ENCODE data around the gene PAX4. TPM values are rescaled to one million over a fixed set of nuclear protein-coding genes. Genes with fewer than 3 reads are reported as not detected.

PAX4 gene
- total RNA-seq, 1 donor from 2014 or later, result not detected

GRCh38 chr7:127655720-127656119, 37.8 kb upstream of the PAX4 start:
- peaks cover 7% of the 10 kb centered on the region for H3K36me3 Mint-ChIP-seq
- peaks cover 26% of the 10 kb centered on the region for H3K4me1 Mint-ChIP-seq
- Histone ChIP-seq H2AFZ (replicated peaks) (no peak overlapping the region), H3K79me2 (ENCODE audit: low read depth) (peaks cover 86% of the 10 kb centered on the region), H4K20me1 (ENCODE audit: low read depth) (peaks cover 83% of the 10 kb centered on the region), H3K27ac (no peak overlapping the region), H3K4me3 (no peak overlapping the region), H3K9me3 (ENCODE audit: low read depth) (no peaks in the 10 kb centered on the region), H3K9ac (no peak overlapping the region), H3K4me1 (peaks cover 38% of the 10 kb centered on the region), H3K36me3 (no peaks in the 10 kb centered on the region), H3K27me3 (no peaks in the 10 kb centered on the region), H3F3A (ENCODE audit: low read depth) (peaks cover 25% of the 10 kb centered on the region), H3K4me2 (peak overlapping the region; percentile 100)
- H3K27ac Mint-ChIP-seq, result no peak overlapping the region
- H3K27me3 Mint-ChIP-seq (ENCODE audit: insufficient read depth, low read depth), result no peaks in the 10 kb centered on the region
- DNase-seq (ENCODE audit: low spot score), result peak; percentile 29
- TF ChIP-seq EZH2 (IDR thresholded peaks at IDR 0.05), result no peak
- no peak for TF ChIP-seq EZH2phosphoT487 (IDR thresholded peaks at IDR 0.05)
- no peak for TF ChIP-seq CTCF (IDR thresholded peaks at IDR 0.05)
- H3K4me3 Mint-ChIP-seq, result no peak overlapping the region
- H3K9me3 Mint-ChIP-seq, result no peaks in the 10 kb centered on the region

DNA sequence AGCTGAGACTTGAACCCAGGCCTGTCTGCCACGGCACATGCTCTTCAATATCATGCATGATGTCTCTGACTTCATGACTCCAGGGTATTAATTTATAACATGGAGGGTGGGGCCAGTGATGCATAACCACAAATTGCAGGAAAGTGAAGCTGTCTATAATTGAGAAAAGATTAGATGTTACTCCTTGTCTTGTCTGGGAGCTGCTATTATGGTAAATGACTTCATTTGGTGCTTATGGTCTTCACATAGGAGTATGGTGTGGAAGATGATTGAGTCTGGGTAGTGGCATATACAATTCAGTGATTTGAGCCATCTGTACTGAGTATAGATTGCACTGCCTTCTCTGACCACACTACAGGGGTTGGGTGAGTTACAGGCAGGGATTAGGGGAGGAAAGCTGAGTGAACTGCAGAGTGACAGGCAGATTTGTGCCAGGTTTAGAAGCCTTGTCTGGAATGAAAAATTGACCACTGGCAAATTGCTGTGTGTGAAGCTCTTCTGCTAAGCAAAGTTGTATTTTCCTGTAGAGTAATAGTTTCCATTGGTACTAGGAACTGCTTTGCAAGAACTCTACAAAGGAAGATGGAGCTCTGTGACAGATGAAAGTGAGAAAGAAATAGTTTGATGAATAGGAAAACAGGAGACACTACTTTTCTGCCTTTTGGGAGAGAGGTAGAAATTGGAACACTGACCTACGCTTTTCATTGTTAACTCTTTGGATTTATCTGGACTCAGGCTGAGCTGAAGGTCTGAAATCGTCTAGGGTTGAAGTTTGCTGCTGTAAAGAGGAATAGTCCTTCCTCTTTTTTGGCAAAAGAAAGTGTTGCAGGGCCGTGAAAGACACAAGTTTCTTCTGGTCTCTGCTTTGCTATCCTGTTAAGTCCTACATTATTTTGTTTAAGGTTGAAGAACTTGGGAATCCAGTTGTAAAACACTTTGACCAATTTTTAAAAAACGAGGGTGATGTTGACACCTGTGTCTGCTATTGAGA, 36.8 kb upstream of the PAX4 start:
- DNase-seq (ENCODE audit: low spot score), result peak; percentile 33
- no peak overlapping the region for H3K9ac ChIP-seq
- H2AFZ ChIP-seq (replicated peaks), result no peak overlapping the region
- Mint-ChIP-seq H3K4me1 (peaks cover 26% of the 10 kb centered on the region), H3K4me3 (no peak overlapping the region), H3K36me3 (peaks cover 5% of the 10 kb centered on the region), H3K9me3 (no peaks in the 10 kb centered on the region), H3K27ac (no peak overlapping the region), H3K27me3 (ENCODE audit: insufficient read depth, low read depth) (no peaks in the 10 kb centered on the region)
- TF ChIP-seq CTCF (IDR thresholded peaks at IDR 0.05), result no peak
- no peak for TF ChIP-seq EZH2phosphoT487 (IDR thresholded peaks at IDR 0.05)
- no peak for TF ChIP-seq EZH2 (IDR thresholded peaks at IDR 0.05)
- H3K79me2 ChIP-seq (ENCODE audit: low read depth), result peaks cover 76% of the 10 kb centered on the region
- no peaks in the 10 kb centered on the region for H3K9me3 ChIP-seq (ENCODE audit: low read depth)
- no peaks in the 10 kb centered on the region for H3K36me3 ChIP-seq
- no peak overlapping the region for H3K4me3 ChIP-seq
- H3K27me3 ChIP-seq, result no peaks in the 10 kb centered on the region
- peak overlapping the region; percentile 100 for H3K4me2 ChIP-seq
- H3K4me1 ChIP-seq, result peaks cover 38% of the 10 kb centered on the region
- peaks cover 72% of the 10 kb centered on the region for H4K20me1 ChIP-seq (ENCODE audit: low read depth)
- peaks cover 25% of the 10 kb centered on the region for H3F3A ChIP-seq (ENCODE audit: low read depth)
- no peak overlapping the region for H3K27ac ChIP-seq

GRCh38 chr7:127653396-127653795, 35.5 kb upstream of the PAX4 start:
- H3K36me3 ChIP-seq, result no peaks in the 10 kb centered on the region
- peak overlapping the region; percentile 98 for H3K4me3 Mint-ChIP-seq
- TF ChIP-seq CTCF (IDR thresholded peaks at IDR 0.05) (no peak), EZH2 (IDR thresholded peaks at IDR 0.05) (no peak), EZH2phosphoT487 (IDR thresholded peaks at IDR 0.05) (no peak)
- peak overlapping the region; percentile 100 for H3K4me2 ChIP-seq
- no peak for DNase-seq (ENCODE audit: low spot score)
- H4K20me1 ChIP-seq (ENCODE audit: low read depth), result peaks cover 61% of the 10 kb centered on the region
- H3K27me3 Mint-ChIP-seq (ENCODE audit: insufficient read depth, low read depth), result no peaks in the 10 kb centered on the region
- peaks cover 26% of the 10 kb centered on the region for H3K4me1 Mint-ChIP-seq
- no peak overlapping the region for H3K27ac Mint-ChIP-seq
- no peaks in the 10 kb centered on the region for H3K9me3 Mint-ChIP-seq
- H2AFZ ChIP-seq (replicated peaks), result no peak overlapping the region
- H3K27ac ChIP-seq, result no peak overlapping the region
- peaks cover 63% of the 10 kb centered on the region for H3K79me2 ChIP-seq (ENCODE audit: low read depth)
- H3F3A ChIP-seq (ENCODE audit: low read depth), result peaks cover 25% of the 10 kb centered on the region
- H3K36me3 Mint-ChIP-seq, result peaks cover 3% of the 10 kb centered on the region
- no peaks in the 10 kb centered on the region for H3K27me3 ChIP-seq
- H3K9me3 ChIP-seq (ENCODE audit: low read depth), result no peaks in the 10 kb centered on the region
- H3K9ac ChIP-seq, result no peak overlapping the region
- peaks cover 38% of the 10 kb centered on the region for H3K4me1 ChIP-seq
- H3K4me3 ChIP-seq, result peak overlapping the region; percentile 88

All from neural progenitor cell (in vitro differentiated cells).